GM15510 (cell line): ENCODE results near the gene HSF2BP.

Source experiments
- POLR2A ChIP-seq: IDR thresholded peaks from 3 replicates; pipeline ENCODE4 v1.6.1; 2011; ENCODE audit warnings: borderline replicate concordance; ENCODE audit not compliant: insufficient read length; ENCODE audit errors: extremely low read depth

HSF2BP gene

DNA sequence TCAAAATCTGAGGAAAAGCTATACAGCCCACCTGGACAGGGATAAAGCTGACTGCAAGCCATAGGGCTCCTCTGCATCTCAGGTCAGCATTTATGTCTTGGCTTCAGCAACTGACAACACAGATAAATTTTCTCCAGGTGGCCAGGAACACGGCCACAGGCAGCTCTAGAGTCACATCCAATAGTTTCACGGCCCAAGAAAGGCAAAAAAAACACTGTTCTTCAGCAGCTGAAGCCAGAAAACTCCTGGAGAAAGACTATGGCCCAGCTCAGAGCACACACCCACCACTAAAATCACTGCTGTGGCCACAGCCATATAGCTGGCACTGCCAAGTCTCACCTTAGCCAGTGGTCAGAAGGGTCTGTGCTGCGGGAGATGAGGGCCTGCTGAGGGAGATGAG is 77.8 kb downstream of the HSF2BP start:
- no peak for TF ChIP-seq POLR2A

DNA sequence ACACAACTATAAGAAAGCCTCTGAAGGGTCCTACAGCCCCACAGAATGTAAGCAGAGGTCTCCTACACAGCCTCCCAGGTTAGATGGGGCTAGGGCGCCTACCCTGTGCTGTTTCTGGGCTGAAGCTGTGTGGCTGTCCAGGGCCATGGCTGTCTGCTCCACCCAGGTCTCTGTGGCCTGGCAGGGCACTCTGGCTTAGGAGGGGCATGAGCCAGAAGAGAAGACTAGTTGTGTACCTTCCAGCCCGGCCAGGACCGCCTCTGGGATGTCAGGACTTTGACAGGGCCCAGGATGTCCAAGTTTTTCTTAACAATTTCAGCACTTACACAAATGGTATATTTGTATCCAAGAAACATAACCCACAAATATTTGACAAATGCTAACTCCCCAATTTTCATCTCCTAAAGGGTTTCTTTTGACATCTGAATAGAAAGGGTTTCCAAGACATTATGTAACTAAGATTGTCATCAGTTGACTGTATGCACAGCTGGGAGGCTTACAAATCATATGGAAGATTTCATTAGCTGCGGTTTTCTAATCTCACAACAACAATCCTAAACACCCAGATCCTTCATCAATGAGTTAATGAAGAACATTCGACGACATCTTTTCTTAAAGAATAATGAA is 80.5 kb downstream of the HSF2BP start:
- TF ChIP-seq POLR2A, result no peak

DNA sequence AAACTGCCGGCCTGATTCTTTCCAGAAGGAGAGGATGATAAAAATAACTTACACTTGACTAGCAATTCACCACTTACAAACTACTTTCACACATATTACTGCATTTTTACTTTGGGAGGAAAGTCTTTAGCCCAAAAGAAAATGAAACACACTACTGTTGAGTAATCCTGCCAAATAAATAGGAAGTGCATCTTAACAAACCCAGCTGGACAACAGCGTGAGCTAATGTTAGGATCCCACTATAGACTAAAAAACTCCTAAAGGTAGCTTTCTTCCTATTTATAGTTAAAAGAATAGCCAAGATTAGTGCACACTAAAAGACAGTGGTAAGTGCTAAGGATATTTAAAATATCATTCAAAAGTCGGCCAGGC is 83.8 kb downstream of the HSF2BP start:
- no peak for TF ChIP-seq POLR2A

DNA sequence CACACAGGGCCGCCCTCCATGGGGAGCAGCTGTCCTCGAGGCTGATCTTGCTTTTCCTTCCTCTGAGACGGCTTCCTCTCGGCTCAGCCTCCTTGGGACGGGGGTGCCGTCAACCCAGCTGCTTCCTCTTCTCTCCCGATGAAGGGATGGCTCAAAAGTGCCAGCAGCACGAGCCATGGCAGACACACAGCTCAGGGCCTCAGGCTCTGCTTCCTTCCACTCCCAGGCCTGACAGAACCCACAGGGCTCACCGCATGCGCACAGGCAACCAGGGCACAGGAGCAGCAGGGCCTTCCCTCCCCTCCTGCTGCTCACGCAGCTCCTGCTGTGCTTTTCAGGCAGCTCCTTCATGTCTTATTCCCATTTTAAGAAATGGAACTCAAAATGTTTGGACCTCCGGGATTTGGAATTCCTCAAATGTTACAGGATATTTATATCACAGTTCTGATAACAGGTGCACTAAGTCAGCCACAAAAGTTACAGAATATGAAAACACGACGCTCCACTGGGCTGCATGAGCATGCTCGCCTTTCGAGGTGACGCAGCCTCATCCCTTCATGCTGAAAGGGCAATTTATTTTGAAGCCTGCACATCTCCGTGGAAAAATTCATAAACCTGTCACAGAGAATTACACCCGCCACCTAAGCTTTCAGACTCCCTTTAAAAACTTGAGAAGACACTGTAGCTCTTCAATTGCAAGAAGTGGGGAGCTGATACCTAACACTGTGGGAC is 84.4 kb downstream of the HSF2BP start:
- no peak for TF ChIP-seq POLR2A

DNA sequence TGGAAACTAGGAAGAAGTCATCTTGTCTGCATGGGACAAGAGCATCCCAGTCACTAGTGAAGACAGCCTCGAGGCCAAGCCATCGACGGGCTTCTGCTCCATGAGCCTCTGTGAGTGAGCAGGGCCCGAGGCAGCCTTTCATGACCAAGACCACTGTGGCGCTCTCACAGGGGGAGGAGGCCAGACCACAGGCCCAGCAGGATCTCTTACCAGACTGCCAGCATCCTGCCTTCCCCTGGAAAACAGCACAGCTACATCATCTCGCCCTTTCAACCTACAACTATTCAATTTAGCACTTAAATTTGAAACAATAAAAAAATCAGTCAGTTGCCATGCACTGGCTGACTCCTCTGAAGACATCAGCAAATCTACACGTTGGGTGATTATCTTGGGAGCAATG is 85.4 kb downstream of the HSF2BP start:
- TF ChIP-seq POLR2A, result no peak

DNA sequence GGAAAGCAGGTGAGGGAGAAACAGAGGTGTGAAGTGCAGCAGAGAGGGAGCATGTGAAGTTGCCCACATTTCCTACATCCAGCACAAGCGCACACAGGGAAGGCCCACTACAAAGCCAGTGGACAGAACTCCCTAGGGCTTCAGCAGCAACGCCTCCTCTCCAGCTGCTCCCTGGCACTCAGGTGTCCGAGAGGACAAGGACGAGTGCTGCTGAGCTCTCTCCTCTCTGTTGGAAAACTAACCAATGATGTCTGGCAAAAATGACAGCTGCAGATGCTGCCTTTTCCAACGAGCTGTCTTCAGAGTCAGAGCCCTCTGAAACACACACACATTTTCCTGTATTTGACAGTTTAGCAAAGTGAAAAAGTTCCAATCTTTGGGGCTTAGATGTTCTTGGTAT is 86.8 kb downstream of the HSF2BP start:
- no peak for TF ChIP-seq POLR2A

DNA sequence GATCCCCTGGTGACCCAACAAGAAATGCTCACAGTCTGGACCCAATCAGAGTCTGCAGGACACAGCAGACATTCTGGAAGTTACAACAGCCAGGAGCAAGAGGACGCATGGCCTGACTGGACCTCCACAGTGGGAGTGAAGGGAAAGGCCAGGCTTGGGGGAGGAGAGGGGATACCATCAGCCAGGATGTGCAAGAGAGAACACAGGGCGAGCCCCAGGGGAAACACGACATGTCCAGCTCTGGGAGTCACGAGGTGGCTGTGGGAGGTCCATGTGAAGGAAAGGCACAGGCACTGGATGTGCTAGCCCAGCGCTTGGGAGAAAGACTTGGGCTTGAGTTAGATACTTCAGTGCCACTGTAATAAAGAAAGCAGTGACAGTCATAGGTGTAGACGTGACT is 87.3 kb downstream of the HSF2BP start:
- no peak for TF ChIP-seq POLR2A
